Stimulated activated CD8-positive, alpha-beta memory T cell treated with anti-CD3 and anti-CD28 coated beads, Interleukin-2, amount 100 ng/mL, for 1 hour (primary cell): ENCODE measurements around the gene CDC42BPB.
"Not testable (repeated sequence)": the region's sequence is repeated elsewhere in the genome, so short reads cannot be mapped to it uniquely, and the experiment has no call there.

Source experiments
- DNase-seq, 2 donors: peaks; one replicate each; pipeline ENCODE4 v3.0.0-alpha.2; 2020; ENCODE audit warnings: low read depth in 2 of 2

The CDC42BPB gene

DNA sequence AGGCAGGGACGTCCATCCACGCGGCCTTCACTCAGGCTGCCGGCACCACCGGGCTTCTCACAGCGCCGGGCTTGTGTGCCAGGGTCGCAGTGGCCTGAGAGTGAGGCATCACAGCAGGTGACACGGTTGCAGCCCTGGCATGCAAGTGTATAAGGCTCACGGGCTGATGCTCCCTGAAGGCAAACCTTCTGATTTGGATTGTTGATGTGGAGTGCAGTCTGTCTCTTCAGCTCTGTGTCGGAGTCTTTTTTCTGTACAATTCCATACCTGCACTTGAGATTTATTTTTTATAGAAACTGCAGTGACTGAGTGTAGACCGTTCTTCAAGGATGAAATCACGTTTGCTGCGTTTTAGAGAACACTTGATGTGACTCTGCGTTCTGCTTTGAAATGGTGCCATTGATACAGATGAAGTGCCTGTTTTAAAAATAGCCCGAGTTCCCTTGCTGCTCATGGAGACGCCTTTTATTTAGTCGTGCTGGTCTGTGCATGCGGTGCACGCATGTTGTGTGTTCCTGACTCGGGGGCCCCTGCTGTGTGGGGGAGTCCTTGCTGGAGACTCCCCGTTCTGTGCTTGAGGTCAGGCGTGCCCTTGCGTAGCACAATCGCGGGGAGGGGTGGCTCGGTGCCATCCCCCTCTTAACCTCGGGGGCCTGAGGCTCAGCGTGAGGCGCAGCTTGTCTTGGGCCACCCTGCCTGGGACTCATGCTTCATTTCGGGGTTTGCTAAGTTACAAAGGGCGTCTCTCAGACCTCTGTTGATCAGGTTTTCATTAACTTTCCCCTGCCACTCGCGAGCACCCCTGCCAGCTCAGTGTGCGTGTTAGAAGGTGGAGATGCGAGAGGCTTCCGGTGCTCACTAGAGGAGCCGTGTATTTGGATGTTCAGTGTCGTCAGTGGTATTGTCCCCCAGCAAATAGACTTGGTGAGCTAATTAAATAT lies 156.4 kb downstream of the CDC42BPB start:
- no peak for DNase-seq

DNA sequence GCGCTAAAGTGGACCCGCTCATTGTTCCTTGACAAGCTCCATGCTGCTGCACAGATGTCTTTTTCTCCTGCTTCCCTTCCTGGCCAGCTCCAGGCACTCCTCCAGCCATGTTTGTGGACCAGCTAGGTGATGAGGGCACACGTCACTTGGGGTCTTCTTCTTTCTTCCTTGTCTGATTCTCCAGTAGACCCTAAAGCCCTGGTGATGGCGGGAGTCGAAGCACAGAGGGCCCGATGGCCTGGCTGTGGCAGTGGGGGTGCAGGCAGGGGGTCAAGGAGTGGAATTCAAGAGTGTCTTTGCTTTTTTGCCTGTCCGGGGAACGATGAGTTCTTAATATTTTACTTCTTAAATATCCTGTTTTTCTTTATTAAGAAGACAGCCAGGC lies 157.8 kb downstream of the CDC42BPB start:
- no peak for DNase-seq

DNA sequence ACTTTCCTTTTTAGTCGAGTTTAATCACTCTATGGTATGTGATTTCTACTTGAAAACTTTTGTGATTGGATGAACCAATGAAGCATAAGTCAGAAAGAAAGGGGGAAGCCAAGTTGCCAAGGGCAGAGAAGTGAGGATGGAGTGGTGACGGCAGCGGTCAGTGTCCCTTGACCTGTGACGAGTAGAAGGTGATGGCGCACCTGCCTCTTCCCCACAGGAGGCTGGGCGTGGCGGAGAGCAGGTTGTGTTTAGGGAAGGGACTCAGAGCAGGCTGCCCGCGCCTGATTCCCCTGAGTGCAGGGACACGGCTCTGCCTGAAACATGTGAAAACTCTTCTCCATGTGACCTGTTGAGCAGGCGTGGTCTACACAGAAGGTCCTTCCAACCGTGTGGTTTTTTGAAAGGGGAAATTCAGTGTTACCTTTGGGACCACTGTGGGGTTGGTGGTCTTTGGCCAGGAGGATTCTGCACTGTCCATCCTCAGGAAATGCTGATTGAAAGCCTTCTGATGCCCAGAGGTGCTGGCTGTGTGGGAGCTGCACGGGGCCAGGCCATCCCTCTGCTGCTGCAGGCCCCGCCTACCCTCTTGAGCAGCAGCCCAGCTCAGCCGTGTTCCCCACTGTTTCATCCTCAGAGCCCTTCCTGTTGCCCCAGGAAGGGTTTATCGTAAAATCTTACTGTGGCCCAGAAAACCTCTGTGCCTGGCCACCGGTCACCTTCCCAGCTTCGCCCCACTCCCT lies 158.4 kb downstream of the CDC42BPB start:
- DNase-seq: no peak

DNA sequence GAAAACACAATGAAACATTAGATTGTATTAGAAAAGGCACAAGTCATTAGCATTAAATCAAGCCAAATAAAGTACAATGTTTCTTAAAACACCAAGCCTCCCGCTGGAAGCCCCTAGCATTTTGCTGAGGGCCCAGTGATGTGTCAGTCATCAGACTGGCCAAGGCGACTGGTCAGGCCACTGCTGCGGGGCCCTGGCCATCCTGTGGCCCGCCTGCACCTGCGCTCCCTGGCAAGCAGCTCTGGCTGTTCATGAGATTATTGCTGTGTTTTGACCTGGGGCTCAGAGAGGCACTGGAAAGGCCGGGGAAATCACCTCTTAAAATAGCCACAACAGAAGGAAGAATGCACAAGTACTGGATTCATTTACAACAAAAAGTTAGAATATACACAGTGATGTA lies 159.1 kb downstream of the CDC42BPB start:
- no peak for DNase-seq

DNA sequence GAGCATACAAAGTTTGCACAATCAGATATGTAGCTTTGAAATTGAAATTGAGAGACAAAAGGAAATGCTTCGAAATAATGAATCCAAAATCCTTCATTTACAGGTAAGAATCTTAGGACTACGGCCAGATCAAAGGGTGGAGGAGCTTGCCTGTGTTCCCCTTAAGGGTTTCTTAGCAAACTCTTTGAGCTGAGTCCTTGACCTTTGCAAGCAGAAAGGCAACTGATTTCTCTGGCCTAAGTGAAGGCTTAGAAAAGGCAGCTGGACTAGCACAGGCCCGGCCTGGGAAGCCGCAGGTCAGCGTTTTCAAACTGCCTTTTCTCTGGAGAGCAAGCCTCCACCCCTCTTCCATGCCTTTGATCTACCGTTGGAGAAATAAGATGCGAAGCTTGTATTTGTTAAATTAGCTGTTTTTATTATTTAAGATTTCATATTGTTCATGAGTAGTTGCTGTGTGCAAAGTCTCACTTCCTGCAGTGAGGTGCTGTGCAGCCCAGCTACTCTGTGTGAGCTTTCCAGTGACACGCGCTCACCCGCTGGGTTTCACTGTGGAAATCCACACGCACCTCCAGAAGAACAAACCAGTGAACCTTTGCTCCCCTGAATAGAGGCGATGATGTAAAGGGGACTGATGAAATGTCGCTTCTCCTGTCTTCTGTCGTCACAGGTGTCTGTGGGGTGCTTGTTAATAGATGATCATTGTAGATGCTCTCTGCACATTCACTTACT lies 159.9 kb downstream of the CDC42BPB start:
- no peak for DNase-seq

DNA sequence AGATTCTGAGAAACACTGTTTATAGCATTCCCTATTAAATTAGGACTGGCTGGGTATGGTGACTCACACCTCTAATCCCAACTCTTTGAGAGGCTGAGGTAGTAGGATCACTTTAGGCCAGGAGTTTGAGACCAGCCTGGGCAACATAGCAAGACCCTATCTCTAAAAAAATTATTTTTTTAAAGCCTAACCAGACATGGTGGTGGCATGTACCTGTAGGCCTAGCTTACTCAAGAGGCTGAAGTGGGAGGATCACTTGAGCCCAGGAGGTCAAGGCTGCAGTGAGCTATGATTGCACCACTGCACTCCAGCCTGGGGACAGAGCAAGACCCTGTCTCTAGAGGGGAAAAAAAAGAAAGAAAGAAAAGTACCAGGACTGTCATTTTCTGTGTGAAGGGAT lies 160.6 kb downstream of the CDC42BPB start:
- not testable (repeated sequence) for DNase-seq

DNA sequence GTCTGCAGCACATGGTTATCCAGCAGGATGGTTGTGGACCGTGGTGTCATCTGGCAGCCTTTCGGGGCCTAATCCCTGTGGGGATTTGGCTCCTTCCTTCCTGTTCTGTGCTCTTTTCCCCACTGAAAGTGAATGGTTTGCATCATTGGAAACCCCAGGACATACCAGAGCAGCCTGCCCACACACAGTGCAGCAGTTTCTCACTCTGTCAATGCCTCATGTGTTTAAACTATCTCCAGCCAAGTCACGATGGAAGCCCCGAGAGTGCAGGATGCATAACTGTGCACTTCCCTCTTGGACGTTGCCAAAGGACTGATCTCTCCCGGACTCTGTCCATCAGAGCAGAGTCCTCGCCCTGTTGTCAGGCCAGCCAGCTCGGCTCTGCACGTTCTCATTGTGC lies 163.9 kb downstream of the CDC42BPB start:
- DNase-seq: no peak

DNA sequence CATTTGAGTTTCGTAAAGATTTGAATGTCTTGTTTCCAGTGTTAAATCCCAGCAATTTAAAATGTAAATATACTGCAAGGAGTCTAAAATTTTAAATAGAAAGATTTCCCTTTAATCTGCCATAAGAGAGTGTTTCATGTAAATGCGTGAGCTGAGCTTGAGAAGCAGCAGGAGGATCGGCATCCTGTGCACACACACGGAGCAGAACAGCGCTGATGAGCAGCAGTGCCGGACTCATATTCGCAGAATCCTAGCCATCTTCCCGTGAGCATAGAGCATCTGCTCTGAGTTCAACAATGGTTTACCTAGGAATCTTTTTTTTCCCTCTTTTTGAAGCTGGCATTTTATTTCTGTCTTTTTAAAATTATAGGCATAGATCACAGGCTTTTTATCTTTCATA lies 164.7 kb downstream of the CDC42BPB start:
- DNase-seq: no peak

DNA sequence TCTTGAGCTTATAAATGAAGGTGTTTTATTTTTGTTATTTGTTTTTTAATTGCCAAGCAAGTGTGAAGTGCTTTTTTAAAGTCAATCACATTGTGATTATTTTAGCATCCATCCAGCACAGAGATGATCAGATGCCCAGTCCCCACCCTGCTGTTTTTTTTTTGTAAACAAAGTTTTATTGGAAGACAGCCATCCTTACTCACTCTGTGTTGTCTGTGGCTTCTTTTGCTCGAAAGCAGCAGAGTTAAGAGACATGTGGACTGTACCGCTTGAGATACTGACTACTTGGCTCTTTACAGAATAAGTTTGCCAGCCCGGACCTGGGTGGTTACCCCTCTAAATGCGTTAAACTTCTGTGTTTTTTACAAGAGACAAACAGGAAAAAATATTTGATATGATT lies 165.8 kb downstream of the CDC42BPB start:
- no peak for DNase-seq

DNA sequence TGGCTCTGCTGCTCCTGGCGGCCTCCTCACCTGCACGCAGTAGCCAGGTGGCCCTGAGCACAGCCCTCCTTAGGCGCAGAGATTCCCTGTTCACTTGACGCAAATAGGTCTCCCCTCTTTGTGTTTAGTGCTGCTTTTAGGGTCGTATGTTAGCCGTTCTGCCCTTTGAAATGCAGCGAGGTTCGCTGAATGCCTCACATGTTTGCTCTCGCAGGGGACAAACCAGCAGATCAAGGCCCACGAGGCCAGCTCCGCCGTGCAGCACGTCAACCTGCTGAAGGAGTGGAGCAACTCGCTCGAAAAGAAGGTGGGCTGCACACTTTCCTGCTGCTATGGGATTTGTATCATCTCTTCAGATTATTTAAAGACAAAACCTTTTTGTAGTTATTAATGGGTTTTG lies 166.2 kb downstream of the CDC42BPB start:
- DNase-seq: no peak

DNA sequence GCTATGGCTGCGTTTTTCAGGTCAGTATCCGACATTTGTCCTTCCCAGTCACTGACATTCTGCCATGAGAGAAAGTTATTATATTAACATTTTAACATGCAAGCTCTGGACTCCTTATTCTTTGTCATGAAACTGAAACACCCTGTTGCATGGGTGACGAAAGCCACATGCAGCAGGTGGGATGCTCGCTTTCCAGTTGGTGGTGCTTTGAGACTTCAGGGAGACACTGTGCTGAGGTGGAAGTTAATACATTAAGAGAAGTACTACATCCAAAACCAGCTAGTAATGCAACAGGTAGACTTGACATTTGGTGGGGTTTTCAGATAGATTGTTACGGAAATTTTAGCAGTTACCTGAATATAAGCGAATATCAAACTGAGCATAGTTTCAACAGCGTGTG lies 167.7 kb downstream of the CDC42BPB start:
- DNase-seq: no peak

DNA sequence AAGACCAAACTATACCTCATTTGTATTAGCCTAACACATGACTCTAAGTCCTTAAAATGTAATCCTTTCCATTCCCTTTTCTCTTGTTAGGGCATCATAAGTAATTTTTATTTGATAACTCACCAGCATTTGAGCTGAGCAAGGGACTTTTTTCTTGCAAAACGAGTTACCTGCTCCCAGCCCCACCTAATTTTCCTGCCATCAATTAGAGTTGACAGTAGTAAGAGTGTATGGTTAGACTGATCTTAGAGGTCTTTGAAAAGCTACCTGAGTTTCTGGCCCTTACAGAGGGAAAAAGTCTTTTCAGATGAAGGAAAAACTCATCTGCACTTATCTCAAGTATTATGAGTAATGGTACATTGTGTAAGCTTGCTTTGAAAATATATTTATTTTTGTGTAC lies 168.6 kb downstream of the CDC42BPB start:
- no peak for DNase-seq

DNA sequence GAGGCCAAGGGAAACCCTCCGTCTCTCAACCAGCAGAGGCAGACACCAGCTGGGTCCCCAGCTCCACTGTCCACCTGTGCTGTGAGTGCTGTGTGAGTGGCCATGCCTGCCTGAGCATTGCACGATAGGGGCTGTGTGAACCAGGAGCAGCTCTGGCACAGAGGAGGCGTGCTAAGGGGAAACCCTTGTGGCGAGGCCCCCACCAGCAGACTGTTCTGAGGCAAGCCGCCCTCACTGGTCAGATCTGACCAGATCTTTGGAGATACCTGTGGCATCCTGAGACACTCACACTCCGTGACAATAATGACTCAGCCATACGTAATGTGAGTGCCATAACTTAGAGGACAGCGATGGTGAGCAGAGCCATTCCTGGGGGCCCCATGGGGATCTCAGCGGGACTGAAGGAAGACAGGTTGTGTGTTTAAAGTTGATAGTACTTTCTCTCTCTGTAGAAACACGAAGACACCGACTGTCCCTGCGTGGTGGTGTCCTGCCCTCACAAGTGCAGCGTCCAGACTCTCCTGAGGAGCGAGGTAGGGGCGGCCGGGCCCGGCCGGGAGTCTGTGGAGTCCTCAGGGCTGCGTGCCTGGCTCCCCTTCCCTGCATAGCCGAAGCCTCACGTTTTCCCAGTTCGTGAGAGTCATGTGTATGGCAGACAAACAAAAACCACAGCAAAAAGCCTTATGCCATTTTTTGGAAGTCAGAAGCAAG lies 171.5 kb downstream of the CDC42BPB start:
- no peak for DNase-seq

DNA sequence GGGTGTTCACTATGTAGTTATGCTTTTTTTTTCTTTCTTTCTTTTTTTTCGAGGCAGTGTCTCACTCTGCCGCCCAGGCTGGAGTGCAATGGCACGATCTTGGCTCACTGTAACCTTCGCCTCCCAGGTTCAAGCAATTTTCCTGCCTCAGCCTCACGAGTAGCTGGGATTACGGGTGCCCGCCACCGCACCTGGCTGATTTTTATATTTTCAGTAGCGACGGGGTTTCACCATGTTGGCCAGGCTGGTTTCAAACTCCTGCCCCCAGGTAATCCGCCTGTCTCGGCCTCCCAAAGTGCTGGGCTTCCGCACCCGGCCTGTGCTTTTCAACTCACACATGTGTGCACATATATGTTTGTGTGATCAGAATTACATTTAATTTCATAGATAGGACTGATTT lies 173.8 kb downstream of the CDC42BPB start:
- no peak for DNase-seq

DNA sequence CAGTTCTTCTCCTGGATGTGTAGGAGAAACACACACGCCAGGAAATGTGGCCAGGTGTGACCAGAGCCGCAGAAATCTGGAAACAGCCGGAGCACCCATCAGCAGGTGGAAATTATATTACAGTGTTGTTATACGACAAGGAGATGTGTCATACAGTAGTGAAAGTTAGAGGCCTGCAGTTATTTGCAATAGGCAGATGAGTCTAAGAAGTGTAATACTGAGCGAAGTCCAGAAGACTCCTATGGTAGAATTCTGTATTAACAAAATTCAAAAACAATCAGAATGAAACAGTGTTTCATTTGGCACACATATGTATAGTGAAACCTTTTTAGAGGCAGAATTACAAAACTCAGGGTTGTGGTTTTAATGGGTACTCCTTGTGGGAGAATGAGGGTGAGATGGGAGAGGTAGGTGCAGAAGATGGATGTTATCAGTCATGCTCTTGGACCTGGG lies 174.2 kb downstream of the CDC42BPB start:
- DNase-seq: no peak
